Right atrium auricular region (tissue), 2 donors: ENCODE measurements around the gene PFKFB2. TPM values are rescaled to one million over a fixed set of nuclear protein-coding genes. Genes with fewer than 3 reads are reported as not detected.
A peak's percentile ranks its signal among the peaks of the same experiment; 100 is the strongest.

Experiments
- DNase-seq: peaks from one replicate; pipeline ENCODE4 v3.0.0-alpha.2; 2019; ENCODE audit warnings: low spot score
- H3K27ac ChIP-seq, 2 donors: fragments of 200-600 bp; sonication (generic); 1 replicate in 1 of 2; 2 replicates in 1 of 2; pipeline ENCODE4 v1.5.1; 2016 to 2019
- H3K27me3 ChIP-seq, 2 donors: fragments of 200-600 bp; sonication (generic); one replicate each; pipeline versions ENCODE4 v1.5.1 to v1.6.0; 2017 to 2019
- H3K36me3 ChIP-seq: fragments of 200-600 bp; sonication (generic); one replicate; pipeline ENCODE4 v1.5.1; 2016
- H3K4me1 ChIP-seq, 2 donors: fragments of 200-600 bp; sonication (generic); one replicate each; pipeline versions ENCODE4 v1.5.1 to v1.6.0; 2017 to 2019
- H3K4me3 ChIP-seq, 2 donors: fragments of 200-600 bp; sonication (generic); 1 replicate in 1 of 2; 2 replicates in 1 of 2; pipeline ENCODE4 v1.5.1; 2017 to 2019; ENCODE audit warnings: mild to moderate bottlenecking in 1 of 2, moderate library complexity in 1 of 2
- H3K9me3 ChIP-seq, 2 donors: fragments of 200-600 bp; sonication (generic); one replicate each; pipeline ENCODE4 v1.5.1; 2019
- CTCF ChIP-seq, 2 donors: fragments of 200-600 bp; sonication (generic); IDR thresholded peaks; one replicate each; pipeline ENCODE4 v1.5.1; 2019; ENCODE audit warnings: antibody characterized with exemption in 2 of 2
- total RNA-seq, 2 donors: library from RNA; depleted of rRNA; stranded (reverse); fragments of >200 nt; gene quantifications; one replicate each; pipeline ENCODE4 v1.1.0, GENCODE V29; 2016

Gene PFKFB2
- total RNA-seq, 2 donors from 2014 or later, result 11.8 to 27.5 TPM

GRCh38 chr1:207049054-207049453 lies 4.0 kb upstream of the PFKFB2 start:
- no peak overlapping the region for H3K4me3 ChIP-seq
- no peak for TF ChIP-seq CTCF (IDR thresholded peaks at IDR 0.05)
- H3K4me1 ChIP-seq, result peaks cover 0 to 69% of the 10 kb centered on the region in 2 donors
- no peak overlapping the region for H3K27ac ChIP-seq
- H3K27me3 ChIP-seq, result no peaks in the 10 kb centered on the region
- H3K36me3 ChIP-seq, result peaks cover 12% of the 10 kb centered on the region
- no peaks in the 10 kb centered on the region for H3K9me3 ChIP-seq
- DNase-seq, result no peak

- Histone ChIP-seq H3K9me3 (no peaks in the 10 kb centered on the region), H3K4me3 (peak overlapping the region; percentile 79 to 83), H3K36me3 (peaks cover 12% of the 10 kb centered on the region), H3K27me3 (no peaks in the 10 kb centered on the region), H3K27ac (peak overlapping the region in 1 of 2 donors; percentile 97), H3K4me1 (peaks cover 0 to 69% of the 10 kb centered on the region in 2 donors)
- TF ChIP-seq CTCF (IDR thresholded peaks at IDR 0.05), result no peak
- DNase-seq, result no peak
These were observed 3.6 kb upstream of the PFKFB2 start for GRCh38 chr1:207049514-207049913.

- no peaks in the 10 kb centered on the region for H3K9me3 ChIP-seq
- peak overlapping the region; percentile 97 to 98 for H3K27ac ChIP-seq
- peak; percentile 79 to 82 for TF ChIP-seq CTCF (IDR thresholded peaks at IDR 0.05)
- peaks cover 12% of the 10 kb centered on the region for H3K36me3 ChIP-seq
- peaks cover 0 to 64% of the 10 kb centered on the region in 2 donors for H3K4me1 ChIP-seq
- H3K27me3 ChIP-seq, result no peaks in the 10 kb centered on the region
- no peak for DNase-seq
- H3K4me3 ChIP-seq, result peak overlapping the region; percentile 79 to 83
These were observed 3.1 kb upstream of the PFKFB2 start for GRCh38 chr1:207049974-207050391.

GRCh38 chr1:207050480-207051190 lies 2.4 kb upstream of the PFKFB2 start:
- peak; percentile 92 for DNase-seq
- Histone ChIP-seq H3K4me3 (peak overlapping the region; percentile 79 to 83), H3K27me3 (no peaks in the 10 kb centered on the region), H3K36me3 (peaks cover 12% of the 10 kb centered on the region), H3K9me3 (no peaks in the 10 kb centered on the region), H3K4me1 (peaks cover 0 to 57% of the 10 kb centered on the region in 2 donors), H3K27ac (peak overlapping the region; percentile 97 to 98)
- no peak for TF ChIP-seq CTCF (IDR thresholded peaks at IDR 0.05)

- no peak for DNase-seq
- peaks cover 12% of the 10 kb centered on the region for H3K36me3 ChIP-seq
- peaks cover 0 to 50% of the 10 kb centered on the region in 2 donors for H3K4me1 ChIP-seq
- no peaks in the 10 kb centered on the region for H3K9me3 ChIP-seq
- peak within 1 kb of the TSS; percentile 79 to 83 for H3K4me3 ChIP-seq
- TF ChIP-seq CTCF (IDR thresholded peaks at IDR 0.05), result no peak
- peak within 1 kb of the TSS; percentile 97 to 98 for H3K27ac ChIP-seq
- H3K27me3 ChIP-seq, result no peaks in the 10 kb centered on the region
These were observed 1.7 kb upstream of the PFKFB2 start, which contains the start of gene YOD1 for GRCh38 chr1:207051191-207051943. YOD1 (minus strand) TSS chr1:207051208; CDS start chr1:207051030, 178 bp downstream.
